Brain microvascular endothelial cell (primary cell): Measurements from ENCODE around the gene U2SURP.

Source experiments
- DNase-seq: peaks from one replicate; pipeline ENCODE4 v3.0.0-alpha.2; 2020
- H3K27ac ChIP-seq: fragments of 250-450 bp; sonication (Bioruptor Pico); 2 replicates; pipeline ENCODE4 v1.5.1; 2020; ENCODE audit warnings: mild to moderate bottlenecking, moderate library complexity
- H3K27me3 ChIP-seq: fragments of 250-450 bp; sonication (Bioruptor Pico); replicated peaks from 2 replicates; pipeline ENCODE4 v1.5.1; 2020; ENCODE audit warnings: mild to moderate bottlenecking
- H3K36me3 ChIP-seq: fragments of 250-450 bp; sonication (Bioruptor Pico); replicated peaks from 2 replicates; pipeline ENCODE4 v1.5.1; 2020; ENCODE audit warnings: mild to moderate bottlenecking
- H3K4me3 ChIP-seq: 2 replicates; pipeline ENCODE4 v1.5.1; 2011; ENCODE audit warnings: low read depth, mild to moderate bottlenecking, control low read depth, low read length, moderate library complexity
- in situ Hi-C: cut with HindIII; loops from 2 replicates; pipeline ENCODE4 v1.10.0; 2017; ENCODE audit warnings: low sequenced_read_pairs, low pct_ligation_motif_present
- TF ChIP-seq, protein P1 (sequence below): IDR thresholded peaks from 2 replicates; pipeline ENCODE4 v1.5.1; 2011; ENCODE audit warnings: low read depth, mild to moderate bottlenecking, moderate library complexity, low read length, control low read depth, inconsistent platforms; ENCODE audit errors: missing control alignments

U2SURP gene

DNA sequence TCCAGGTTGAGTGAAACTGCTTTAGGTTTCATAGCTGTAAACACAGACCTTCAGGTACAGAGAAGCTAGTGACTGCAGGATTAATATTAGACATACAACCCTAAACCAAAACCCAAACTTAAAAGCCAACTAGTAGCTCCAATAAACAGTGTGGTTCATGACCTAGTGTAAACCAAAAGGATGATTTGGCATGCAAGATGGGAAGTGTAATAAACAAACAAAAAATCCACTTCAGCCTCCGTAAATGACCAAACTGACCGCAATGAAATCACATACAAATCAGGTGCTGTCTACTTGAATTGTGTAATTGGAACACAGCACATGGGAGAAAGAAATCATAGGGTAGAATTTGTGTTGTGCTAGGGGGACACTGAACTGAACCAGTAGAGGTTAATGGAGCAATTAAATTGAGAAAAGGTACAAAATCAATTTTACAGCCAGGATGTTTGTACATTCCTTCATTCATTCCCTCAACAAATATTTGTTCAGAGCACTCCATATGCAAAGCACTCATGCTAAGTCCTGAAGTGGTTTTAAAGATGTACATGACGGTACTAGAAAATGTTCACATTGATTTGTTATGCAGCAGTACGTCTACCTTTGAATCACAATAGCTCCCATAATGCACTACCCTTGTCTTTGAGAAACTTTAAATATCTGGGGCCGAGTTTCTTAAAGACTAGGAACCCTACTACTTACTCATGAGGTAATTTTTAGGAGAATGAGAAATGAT is 96.8 kb downstream of the U2SURP start:
- TF ChIP-seq, protein P1, sequence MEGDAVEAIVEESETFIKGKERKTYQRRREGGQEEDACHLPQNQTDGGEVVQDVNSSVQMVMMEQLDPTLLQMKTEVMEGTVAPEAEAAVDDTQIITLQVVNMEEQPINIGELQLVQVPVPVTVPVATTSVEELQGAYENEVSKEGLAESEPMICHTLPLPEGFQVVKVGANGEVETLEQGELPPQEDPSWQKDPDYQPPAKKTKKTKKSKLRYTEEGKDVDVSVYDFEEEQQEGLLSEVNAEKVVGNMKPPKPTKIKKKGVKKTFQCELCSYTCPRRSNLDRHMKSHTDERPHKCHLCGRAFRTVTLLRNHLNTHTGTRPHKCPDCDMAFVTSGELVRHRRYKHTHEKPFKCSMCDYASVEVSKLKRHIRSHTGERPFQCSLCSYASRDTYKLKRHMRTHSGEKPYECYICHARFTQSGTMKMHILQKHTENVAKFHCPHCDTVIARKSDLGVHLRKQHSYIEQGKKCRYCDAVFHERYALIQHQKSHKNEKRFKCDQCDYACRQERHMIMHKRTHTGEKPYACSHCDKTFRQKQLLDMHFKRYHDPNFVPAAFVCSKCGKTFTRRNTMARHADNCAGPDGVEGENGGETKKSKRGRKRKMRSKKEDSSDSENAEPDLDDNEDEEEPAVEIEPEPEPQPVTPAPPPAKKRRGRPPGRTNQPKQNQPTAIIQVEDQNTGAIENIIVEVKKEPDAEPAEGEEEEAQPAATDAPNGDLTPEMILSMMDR, result no peak
- H3K4me3 ChIP-seq, result no peak overlapping the region
- no peak overlapping the region for H3K27ac ChIP-seq
- in situ Hi-C loops, result no loop called here
- no peaks in the 10 kb centered on the region for H3K27me3 ChIP-seq
- no peak for DNase-seq
- no peaks in the 10 kb centered on the region for H3K36me3 ChIP-seq

DNA sequence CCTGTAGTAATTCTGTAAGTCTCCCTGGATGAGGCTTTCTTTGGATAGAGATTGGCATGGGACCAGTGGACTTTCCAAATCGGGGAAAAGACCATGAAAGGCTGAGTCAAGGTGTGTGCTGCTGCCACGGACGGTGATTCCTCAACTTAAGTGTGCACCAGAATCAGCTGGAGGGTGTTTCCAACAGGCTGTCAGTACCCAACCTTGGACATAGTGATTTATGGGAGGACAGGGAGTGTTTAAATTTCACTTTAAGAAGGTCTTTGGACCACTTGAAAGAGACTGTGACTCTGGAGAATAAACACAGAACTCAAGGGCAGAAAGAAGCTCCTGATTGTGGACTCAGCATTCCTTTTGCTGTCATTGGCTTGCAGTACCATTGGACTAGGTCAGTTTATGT is 97.8 kb downstream of the U2SURP start:
- Histone ChIP-seq H3K27ac (no peak overlapping the region), H3K27me3 (no peaks in the 10 kb centered on the region), H3K36me3 (no peaks in the 10 kb centered on the region), H3K4me3 (no peak overlapping the region)
- TF ChIP-seq, protein P1, result no peak
- DNase-seq, result no peak
- in situ Hi-C loops, result no loop called here

DNA sequence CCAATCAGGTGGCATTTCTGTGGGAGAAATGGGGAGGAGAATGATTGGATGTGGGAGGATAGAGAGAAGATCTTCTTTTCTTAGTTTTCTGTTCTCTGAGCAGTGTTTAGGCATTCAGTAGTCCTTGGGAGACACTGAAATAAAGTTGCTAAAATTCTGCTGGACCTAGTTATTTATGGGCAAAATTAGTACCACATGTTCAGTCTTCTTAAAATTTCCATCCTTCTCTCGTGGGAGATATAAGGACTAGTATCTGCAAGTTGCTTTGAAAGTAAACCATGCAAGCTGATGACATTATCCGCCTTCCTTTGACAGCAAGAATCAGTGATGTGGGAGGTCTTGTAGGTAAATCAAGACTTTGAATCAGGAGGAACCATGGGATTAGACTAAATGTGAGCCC is 98.3 kb downstream of the U2SURP start:
- in situ Hi-C loops, result no loop called here
- Histone ChIP-seq H3K4me3 (no peak overlapping the region), H3K27me3 (no peaks in the 10 kb centered on the region), H3K36me3 (no peaks in the 10 kb centered on the region), H3K27ac (no peak overlapping the region)
- DNase-seq, result no peak
- TF ChIP-seq, protein P1, result no peak

DNA sequence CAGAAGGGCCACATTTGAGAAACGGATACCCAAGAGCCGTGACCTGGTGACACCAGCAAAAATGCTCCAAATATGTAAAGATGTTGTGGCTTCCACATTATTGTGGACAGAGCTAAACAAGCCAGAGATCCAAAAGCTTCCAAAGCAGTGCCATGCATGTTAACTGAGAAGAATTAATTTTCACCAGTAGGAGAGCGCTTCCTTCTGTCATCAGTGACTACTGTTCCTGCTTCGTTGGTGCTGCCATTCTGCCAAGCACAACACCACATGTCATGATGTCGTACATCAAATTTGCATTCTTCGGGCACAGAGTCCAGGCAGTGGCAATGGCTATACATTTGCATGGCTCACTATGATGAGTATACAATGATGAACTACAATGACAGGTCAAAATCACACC is 99.1 kb downstream of the U2SURP start:
- in situ Hi-C loops, result no loop called here
- Histone ChIP-seq H3K27me3 (no peaks in the 10 kb centered on the region), H3K27ac (no peak overlapping the region), H3K4me3 (no peak overlapping the region), H3K36me3 (no peaks in the 10 kb centered on the region)
- no peak for DNase-seq
- TF ChIP-seq, protein P1, result no peak

DNA sequence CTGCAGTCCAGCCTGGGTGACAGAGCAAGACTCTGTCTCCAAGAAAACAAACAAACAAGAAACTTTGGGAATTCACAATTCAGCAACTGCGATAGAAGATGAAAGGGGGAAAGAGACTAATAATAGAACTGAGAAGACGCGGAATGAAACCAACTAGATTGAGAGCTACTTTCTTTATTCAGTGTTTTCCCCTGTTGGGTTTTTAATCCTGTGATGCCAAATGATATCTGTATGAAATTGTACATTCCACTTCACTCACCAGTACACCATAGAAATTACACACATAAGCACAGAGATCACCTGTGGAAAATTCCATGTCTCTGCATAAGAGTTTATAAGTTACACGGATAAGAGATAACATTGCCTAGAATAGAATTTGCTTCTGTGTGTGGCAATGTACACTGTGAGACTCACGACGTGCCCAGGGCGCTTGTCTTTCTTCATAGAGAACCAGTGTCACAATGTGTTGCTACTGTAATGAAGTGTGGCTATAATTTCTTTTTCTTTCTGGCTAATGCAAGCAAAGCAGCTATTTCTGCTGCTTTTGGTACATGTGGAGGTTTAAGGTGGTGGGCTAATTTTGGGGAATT is 100.5 kb downstream of the U2SURP start:
- in situ Hi-C loops, result no loop called here
- Histone ChIP-seq H3K36me3 (no peaks in the 10 kb centered on the region), H3K27me3 (no peaks in the 10 kb centered on the region), H3K4me3 (no peak overlapping the region), H3K27ac (no peak overlapping the region)
- TF ChIP-seq, protein P1, result no peak
- no peak for DNase-seq
